Activated B cell treated with CpG ODN at 0.5 μM for 24 hours (primary cell): ENCODE measurements around the gene IMPA2. TPM values are rescaled to one million over a fixed set of nuclear protein-coding genes. Genes with fewer than 3 reads are reported as not detected.

Source experiments
- ATAC-seq: fragments of 200-7000 bp; cut with Tn5 transposase; one replicate; pipeline ENCODE4 v1.10.0; 2021; ENCODE audit warnings: low read depth, mild to moderate bottlenecking, moderate library complexity
- CTCF ChIA-PET: fragments of 350-600 bp; sonication (Branson Sonifier 250); formaldehyde crosslinking; loops from one replicate; lab custom pipeline; 2021; ENCODE audit warnings: antibody characterized with exemption; lab: Charles Lee
- POLR2A ChIA-PET: fragments of 350-600 bp; sonication (Branson Sonifier 250); formaldehyde crosslinking; loops from one replicate; lab custom pipeline; 2021; ENCODE audit warnings: antibody characterized with exemption; lab: Charles Lee
- DNase-seq: peaks from one replicate; pipeline ENCODE4 v3.0.0; 2022
- H3K27ac Mint-ChIP-seq: one replicate; pipeline ENCODE4 v1.8.0; 2020; ENCODE audit warnings: mixed read lengths
- H3K27me3 Mint-ChIP-seq: one replicate; pipeline ENCODE4 v1.8.0; 2021; ENCODE audit warnings: mixed read lengths
- H3K36me3 Mint-ChIP-seq: one replicate; pipeline ENCODE4 v1.8.0; 2021; ENCODE audit warnings: low read depth, mixed read lengths
- H3K4me1 Mint-ChIP-seq: one replicate; pipeline ENCODE4 v1.8.0; 2021; ENCODE audit warnings: mixed read lengths
- H3K4me3 Mint-ChIP-seq: one replicate; pipeline ENCODE4 v1.8.0; 2020; ENCODE audit warnings: mild to moderate bottlenecking, mixed read lengths
- H3K9me3 Mint-ChIP-seq: one replicate; pipeline ENCODE4 v1.8.0; 2020; ENCODE audit warnings: mixed read lengths
- CTCF ChIP-seq: fragments of 200-600 bp; IDR thresholded peaks from one replicate; pipeline ENCODE4 v1.8.0; 2022; ENCODE audit warnings: antibody characterized with exemption, mild to moderate bottlenecking
- intact Hi-C: fragments of 100-400 bp; cut with micrococcal nuclease; formaldehyde crosslinking; loops from one replicate; pipeline ENCODE4 v1.15.1; 2024
- total RNA-seq: library from RNA; stranded (reverse); gene quantifications from 2 replicates; pipeline ENCODE4 v1.2.3, GENCODE V29; 2022

Gene IMPA2
- total RNA-seq, 1 donor from 2014 or later, result 7.5 TPM

- ChIA-PET CTCF (no interaction called here), POLR2A (no interaction called here)
- intact Hi-C loops, result no loop called here
- no peak for TF ChIP-seq CTCF
- H3K36me3 Mint-ChIP-seq, result peaks cover 3% of the 10 kb centered on the region
- no peaks in the 10 kb centered on the region for H3K9me3 Mint-ChIP-seq
- H3K4me1 Mint-ChIP-seq, result peaks cover 4% of the 10 kb centered on the region
- H3K27ac Mint-ChIP-seq, result no peak overlapping the region
- ATAC-seq (no peak), DNase-seq (no peak)
- no peaks in the 10 kb centered on the region for H3K27me3 Mint-ChIP-seq
- H3K4me3 Mint-ChIP-seq, result no peak overlapping the region
Observed at GRCh38 chr18:12010187-12010802, 29.0 kb downstream of the IMPA2 start.

- Mint-ChIP-seq H3K36me3 (peaks cover 3% of the 10 kb centered on the region), H3K27me3 (no peaks in the 10 kb centered on the region), H3K4me1 (no peaks in the 10 kb centered on the region), H3K27ac (no peak overlapping the region), H3K9me3 (no peaks in the 10 kb centered on the region), H3K4me3 (no peak overlapping the region)
- ChIA-PET CTCF (interaction anchor here (1.7 kb wide), 1 partner anchor 27 kb away, joined by 4 read pairs; no protein-coding TSS in a partner anchor), POLR2A (no interaction called here)
- DNase-seq (no peak), ATAC-seq (no peak)
- TF ChIP-seq CTCF, result no peak
- intact Hi-C loops, result no loop called here
Observed at GRCh38 chr18:12011199-12011956, 30.1 kb downstream of the IMPA2 start.

- ChIA-PET POLR2A (no interaction called here), CTCF (interaction anchor here (1.7 kb wide), 1 partner anchor 27 kb away, joined by 4 read pairs; no protein-coding TSS in a partner anchor)
- ATAC-seq (no peak), DNase-seq (no peak)
- intact Hi-C loops, result no loop called here
- no peak for TF ChIP-seq CTCF
- no peaks in the 10 kb centered on the region for H3K9me3 Mint-ChIP-seq
- no peaks in the 10 kb centered on the region for H3K4me1 Mint-ChIP-seq
- no peak overlapping the region for H3K4me3 Mint-ChIP-seq
- H3K36me3 Mint-ChIP-seq, result peaks cover 3% of the 10 kb centered on the region
- H3K27ac Mint-ChIP-seq, result no peak overlapping the region
- no peaks in the 10 kb centered on the region for H3K27me3 Mint-ChIP-seq
Observed at GRCh38 chr18:12011957-12012549, 30.7 kb downstream of the IMPA2 start.

GRCh38 chr18:12012697-12013096 is 31.4 kb downstream of the IMPA2 start:
- H3K36me3 Mint-ChIP-seq, result peaks cover 3% of the 10 kb centered on the region
- no peaks in the 10 kb centered on the region for H3K4me1 Mint-ChIP-seq
- intact Hi-C loops, result no loop called here
- ATAC-seq (no peak), DNase-seq (no peak)
- no peak for TF ChIP-seq CTCF
- no peak overlapping the region for H3K27ac Mint-ChIP-seq
- POLR2A ChIA-PET, result no interaction called here
- H3K9me3 Mint-ChIP-seq, result no peaks in the 10 kb centered on the region
- no peak overlapping the region for H3K4me3 Mint-ChIP-seq
- H3K27me3 Mint-ChIP-seq, result no peaks in the 10 kb centered on the region
- CTCF ChIA-PET, result interaction anchor here (1.7 kb wide), 1 partner anchor 26 kb away, joined by 4 read pairs; no protein-coding TSS in a partner anchor
